IMR-90 (cell line): ENCODE data around the gene OAS1. TPM values are rescaled to one million over a fixed set of nuclear protein-coding genes. Genes with fewer than 3 reads are reported as not detected.

Experiments
- ATAC-seq: fragments of 200-7000 bp; cut with Tn5 transposase; 2 replicates; pipeline ENCODE4 v1.9.1; 2020; ENCODE audit warnings: low read depth, mild to moderate bottlenecking, moderate library complexity
- BruUV-seq: library from RNA; stranded (reverse); fragments of 400-500 nt; replicated peaks from 2 replicates; lab custom pipeline; 2021; lab: Mats Ljungman, UMichigan
- CTCF ChIA-PET: fragments of 300-600 bp; formaldehyde crosslinking; extraction: SDS; loops from one replicate; lab custom pipeline; 2021; ENCODE audit warnings: antibody characterized with exemption; lab: Yijun Ruan, JAX
- POLR2A ChIA-PET: fragments of 300-600 bp; sonication (Branson Sonifier 250); formaldehyde crosslinking; loops from one replicate; lab custom pipeline; 2022; ENCODE audit warnings: antibody characterized with exemption; ENCODE audit not compliant: unreplicated experiment; lab: Charles Lee
- DNase-seq: peaks from one replicate; pipeline ENCODE4 v3.0.0; 2013
- H2AFZ ChIP-seq: replicated peaks from 2 replicates; pipeline ENCODE3; 2013; ENCODE audit warnings: low read length, mild to moderate bottlenecking; ENCODE audit not compliant: poor library complexity
- H2AK5ac ChIP-seq: 2 replicates; pipeline ENCODE4 v1.6.1; 2013; ENCODE audit warnings: low read depth, low read length, inconsistent platforms
- H2AK9ac ChIP-seq: replicated peaks from 2 replicates; pipeline ENCODE3; 2013; ENCODE audit warnings: mild to moderate bottlenecking, low read depth, low read length, moderate library complexity; ENCODE audit not compliant: poor library complexity
- H2BK120ac ChIP-seq: 2 replicates; pipeline ENCODE4 v1.6.1; 2013; ENCODE audit warnings: low read depth, low read length, inconsistent platforms
- H2BK15ac ChIP-seq: 3 replicates; pipeline ENCODE4 v1.6.1; 2013; ENCODE audit warnings: low read depth, low read length, inconsistent platforms
- H2BK20ac ChIP-seq: 2 replicates; pipeline ENCODE4 v1.6.1; 2013; ENCODE audit warnings: low read depth, mild to moderate bottlenecking, inconsistent platforms, low read length, moderate library complexity
- H2BK5ac ChIP-seq: 2 replicates; pipeline ENCODE4 v1.6.1; 2013; ENCODE audit warnings: mild to moderate bottlenecking, low read depth, low read length, inconsistent platforms; ENCODE audit not compliant: poor library complexity, severe bottlenecking
- H3K14ac ChIP-seq: replicated peaks from 2 replicates; pipeline ENCODE4 v1.6.1; 2013; ENCODE audit warnings: low read depth, low read length, inconsistent platforms
- H3K18ac ChIP-seq: 2 replicates; pipeline ENCODE4 v1.6.1; 2013; ENCODE audit warnings: low read depth, low read length, control low read depth
- H3K23ac ChIP-seq: 2 replicates; pipeline ENCODE4 v1.6.1; 2013; ENCODE audit warnings: low read depth, low read length, inconsistent platforms
- H3K27ac ChIP-seq: 2 replicates; pipeline ENCODE4 v1.5.1; 2013; ENCODE audit warnings: mild to moderate bottlenecking, control low read depth, low read length; ENCODE audit not compliant: insufficient read depth
- H3K27me3 ChIP-seq: 2 replicates; pipeline ENCODE4 v1.6.1; 2013; ENCODE audit warnings: low read length; ENCODE audit not compliant: control insufficient read depth, insufficient read depth
- H3K36me3 ChIP-seq: 2 replicates; pipeline ENCODE4 v1.6.1; 2013; ENCODE audit warnings: low read length, mixed read lengths; ENCODE audit not compliant: control insufficient read depth, insufficient read depth
- H3K4ac ChIP-seq: 2 replicates; pipeline ENCODE4 v1.6.1; 2013; ENCODE audit warnings: low read depth, low read length, inconsistent platforms
- H3K4me1 ChIP-seq: 2 replicates; pipeline ENCODE4 v1.6.1; 2013; ENCODE audit warnings: low read length, mixed read lengths; ENCODE audit not compliant: control insufficient read depth, insufficient read depth
- H3K4me2 ChIP-seq: 2 replicates; pipeline ENCODE4 v1.6.1; 2013; ENCODE audit warnings: low read depth, mild to moderate bottlenecking, control low read depth, low read length, moderate library complexity
- H3K4me3 ChIP-seq: 2 replicates; pipeline ENCODE4 v1.5.1; 2013; ENCODE audit warnings: low read depth, mild to moderate bottlenecking, control low read depth, low read length, moderate library complexity; ENCODE audit not compliant: insufficient read depth
- H3K56ac ChIP-seq: 2 replicates; pipeline ENCODE4 v1.6.1; 2013; ENCODE audit warnings: low read length, inconsistent platforms; ENCODE audit not compliant: insufficient read depth; ENCODE audit errors: extremely low read depth
- H3K79me1 ChIP-seq, 2 experiments: 2 replicates each; pipeline ENCODE4 v1.6.1; 2013; ENCODE audit warnings: low read length in 2 of 2, inconsistent platforms in 1 of 2, low read depth in 1 of 2
- H3K9ac ChIP-seq: 2 replicates; pipeline ENCODE4 v1.6.1; 2013; ENCODE audit warnings: low read depth, low read length, control low read depth
- H3K9me1 ChIP-seq: 2 replicates; pipeline ENCODE4 v1.6.1; 2013; ENCODE audit warnings: low read length, inconsistent platforms; ENCODE audit not compliant: insufficient read depth
- H3K9me3 ChIP-seq: 2 replicates; pipeline ENCODE4 v1.6.1; 2013; ENCODE audit warnings: low read length; ENCODE audit not compliant: control insufficient read depth, insufficient read depth
- H4K20me1 ChIP-seq: 2 replicates; pipeline ENCODE4 v1.6.1; 2013; ENCODE audit warnings: low read length, inconsistent platforms; ENCODE audit not compliant: insufficient read depth
- H4K5ac ChIP-seq: 2 replicates; pipeline ENCODE4 v1.6.1; 2013; ENCODE audit warnings: mild to moderate bottlenecking, low read depth, low read length, control low read depth
- H4K8ac ChIP-seq, 2 experiments: 2 replicates each; pipeline ENCODE4 v1.6.1; 2013; ENCODE audit warnings: low read depth in 2 of 2, low read length in 2 of 2, control low read depth in 1 of 2, inconsistent platforms in 1 of 2
- H4K91ac ChIP-seq: 2 replicates; pipeline ENCODE4 v1.6.1; 2013; ENCODE audit warnings: low read depth, low read length, inconsistent platforms; ENCODE audit not compliant: insufficient read depth
- BHLHE40 ChIP-seq: fragments of 150-350 bp; IDR thresholded peaks from 2 replicates; pipeline ENCODE4 v1.6.1; 2016; ENCODE audit warnings: mild to moderate bottlenecking, low read depth, low read length
- CEBPB ChIP-seq: IDR thresholded peaks from 2 replicates; pipeline ENCODE4 v1.6.1; 2012; ENCODE audit warnings: low read depth, low read length, improper control_type of control experiment
- CHD1 ChIP-seq: IDR thresholded peaks from 2 replicates; pipeline ENCODE4 v1.6.1; 2012; ENCODE audit warnings: low read depth, low read length, improper control_type of control experiment
- CTCF ChIP-seq: conservative IDR thresholded peaks from 2 replicates; pipeline ENCODE4 v1.5.1; 2012; ENCODE audit warnings: mild to moderate bottlenecking, low read depth, low read length, improper control_type of control experiment
- ELK1 ChIP-seq: fragments of 150-350 bp; IDR thresholded peaks from 2 replicates; pipeline ENCODE4 v1.6.1; 2016; ENCODE audit warnings: low read depth, mild to moderate bottlenecking, low read length, moderate library complexity, borderline replicate concordance
- MAFK ChIP-seq: IDR thresholded peaks from 2 replicates; pipeline ENCODE4 v1.6.1; 2012; ENCODE audit warnings: low read depth, low read length, improper control_type of control experiment
- MAZ ChIP-seq: IDR thresholded peaks from 2 replicates; pipeline ENCODE4 v1.6.1; 2012; ENCODE audit warnings: low read depth, mild to moderate bottlenecking, low read length, improper control_type of control experiment, moderate library complexity, borderline replicate concordance
- MXI1 ChIP-seq: IDR thresholded peaks from 2 replicates; pipeline ENCODE4 v1.6.1; 2012; ENCODE audit warnings: low read depth, mild to moderate bottlenecking, low read length, moderate library complexity, borderline replicate concordance
- NFE2L2 ChIP-seq: fragments of 150-350 bp; IDR thresholded peaks from 2 replicates; pipeline ENCODE4 v1.6.1; 2016; ENCODE audit warnings: low read depth, mild to moderate bottlenecking, low read length
- POLR2A ChIP-seq: IDR thresholded peaks from 2 replicates; pipeline ENCODE4 v1.6.1; 2012; ENCODE audit warnings: mild to moderate bottlenecking, low read depth, low read length
- RCOR1 ChIP-seq: IDR thresholded peaks from 2 replicates; pipeline ENCODE4 v1.6.1; 2012; ENCODE audit warnings: mild to moderate bottlenecking, low read length, improper control_type of control experiment; ENCODE audit not compliant: insufficient replicate concordance
- RFX5 ChIP-seq: IDR thresholded peaks from 2 replicates; pipeline ENCODE4 v1.8.0; 2012; ENCODE audit warnings: low read depth, mild to moderate bottlenecking, low read length, moderate library complexity
- WGBS, 2 experiments: methylation state at CpG; one replicate each; pipeline versions ENCODE4 v1.1.5 to v1.1.7; 2013; ENCODE audit warnings: missing lambda C conversion rate in 2 of 2; ENCODE audit not compliant: insufficient read length in 1 of 2; ENCODE audit errors: extremely low coverage in 2 of 2; 5-methylcytosine and 5-hydroxymethylcytosine counted together
- dilution Hi-C: fragments of 300-500 bp; cut with HindIII; formaldehyde crosslinking; loops from one replicate; pipeline ENCODE4 v1.14.3; 2018; ENCODE audit warnings: low sequenced_read_pairs; ENCODE audit not compliant: unreplicated experiment
- in situ Hi-C: fragments of 300-500 bp; cut with MboI; formaldehyde crosslinking; loops from 3 replicates; pipeline ENCODE4 v1.14.3; 2019; ENCODE audit warnings: low sequenced_read_pairs, inconsistent platforms, mixed read lengths
- intact Hi-C: fragments of 100-400 bp; cut with micrococcal nuclease; formaldehyde crosslinking; loops from 2 replicates; pipeline ENCODE4 v1.10.0; 2022
- polyA plus RNA-seq, 3 experiments: library from polyadenylated mRNA; depleted of rRNA; stranded (reverse); fragments of >200 nt; gene quantifications; 2 replicates each; pipeline ENCODE4 v1.2.3, GENCODE V29; 2012; ENCODE audit warnings: low replicate concordance in 1 of 3
- total RNA-seq: library from RNA; depleted of rRNA; stranded (reverse); fragments of >200 nt; gene quantifications from 2 replicates; pipeline ENCODE4 v1.2.3, GENCODE V29; 2012

The OAS1 gene
- total and polyA plus RNA-seq, 2 of the 4 experiments (the other 2 are of a cell fraction), result not detected

DNA sequence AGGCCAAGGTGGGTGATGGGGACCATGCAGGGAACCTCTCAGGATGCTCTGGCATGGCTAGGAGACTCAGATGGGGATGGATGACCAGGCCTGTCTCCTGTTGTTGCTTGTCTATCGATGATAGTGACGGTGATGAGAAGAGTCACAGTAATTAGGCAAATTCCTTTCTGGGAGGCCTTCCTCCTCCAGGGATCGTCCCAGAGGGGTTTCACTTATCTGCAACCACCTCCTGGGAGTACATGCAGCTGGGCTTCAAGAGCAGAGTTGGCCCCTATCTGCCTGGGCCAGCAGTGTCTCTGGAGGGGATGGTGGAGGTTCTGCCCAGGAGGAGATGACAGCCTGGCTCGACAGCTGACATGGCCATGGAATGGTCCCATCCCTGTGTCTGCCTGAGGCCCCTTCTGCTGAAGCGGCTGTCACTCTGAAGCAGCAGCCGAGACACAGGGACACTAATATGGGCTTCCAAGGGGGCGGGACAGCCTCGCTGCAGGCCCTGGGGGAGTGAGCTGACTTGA, 27.5 kb upstream of the OAS1 start:
- dilution Hi-C loops, result no loop called here
- no peak overlapping the region for H4K5ac ChIP-seq
- H3K4ac ChIP-seq, result no peak overlapping the region
- 60% methylated on average over 1 of the region's 8 CpGs; no CpG with 5 or more reads in 1 of the 2 experiments for WGBS, 2 experiments
- H2AK9ac ChIP-seq, result no peak overlapping the region
- no peak overlapping the region for H2BK120ac ChIP-seq
- no peak overlapping the region for H3K4me3 ChIP-seq
- H3K9me3 ChIP-seq, result no peaks in the 10 kb centered on the region
- no peak overlapping the region for H2BK20ac ChIP-seq
- no peaks in the 10 kb centered on the region for H4K20me1 ChIP-seq
- H3K79me1 ChIP-seq, result no peaks in the 10 kb centered on the region
- CTCF ChIA-PET, result no interaction called here
- no TSS peak for BruUV-seq
- no peak overlapping the region for H2AK5ac ChIP-seq
- no peak overlapping the region for H3K14ac ChIP-seq
- no peak overlapping the region for H3K23ac ChIP-seq
- no peak overlapping the region for H3K18ac ChIP-seq
- intact Hi-C loops, result no loop called here
- no peak overlapping the region for H2BK5ac ChIP-seq
- H3K36me3 ChIP-seq, result no peaks in the 10 kb centered on the region
- no peak overlapping the region for H3K56ac ChIP-seq
- H3K9ac ChIP-seq, result no peak overlapping the region
- no peak overlapping the region for H3K4me2 ChIP-seq
- TF ChIP-seq CHD1, result no peak
- TF ChIP-seq MAZ, result no peak
- TF ChIP-seq RFX5, result no peak
- TF ChIP-seq RCOR1, result no peak
- no peak for TF ChIP-seq MAFK
- TF ChIP-seq BHLHE40, result no peak
- TF ChIP-seq ELK1, result no peak
- no peak for TF ChIP-seq NFE2L2
- TF ChIP-seq CEBPB, result no peak
- TF ChIP-seq POLR2A, result no peak
- TF ChIP-seq MXI1, result no peak
- TF ChIP-seq CTCF, result no peak
- no peaks in the 10 kb centered on the region for H3K4me1 ChIP-seq
- H2BK15ac ChIP-seq, result no peak overlapping the region
- H3K9me1 ChIP-seq, result no peaks in the 10 kb centered on the region
- DNase-seq (no peak), ATAC-seq (no peak)
- H3K27ac ChIP-seq, result no peak overlapping the region
- in situ Hi-C loops, result no loop called here
- no peak overlapping the region for H4K8ac ChIP-seq
- POLR2A ChIA-PET, result no interaction called here
- no peak overlapping the region for H4K91ac ChIP-seq
- H3K27me3 ChIP-seq, result no peaks in the 10 kb centered on the region
- H2AFZ ChIP-seq, result no peak overlapping the region
